ENCODE data around the gene KLF6.

DNA sequence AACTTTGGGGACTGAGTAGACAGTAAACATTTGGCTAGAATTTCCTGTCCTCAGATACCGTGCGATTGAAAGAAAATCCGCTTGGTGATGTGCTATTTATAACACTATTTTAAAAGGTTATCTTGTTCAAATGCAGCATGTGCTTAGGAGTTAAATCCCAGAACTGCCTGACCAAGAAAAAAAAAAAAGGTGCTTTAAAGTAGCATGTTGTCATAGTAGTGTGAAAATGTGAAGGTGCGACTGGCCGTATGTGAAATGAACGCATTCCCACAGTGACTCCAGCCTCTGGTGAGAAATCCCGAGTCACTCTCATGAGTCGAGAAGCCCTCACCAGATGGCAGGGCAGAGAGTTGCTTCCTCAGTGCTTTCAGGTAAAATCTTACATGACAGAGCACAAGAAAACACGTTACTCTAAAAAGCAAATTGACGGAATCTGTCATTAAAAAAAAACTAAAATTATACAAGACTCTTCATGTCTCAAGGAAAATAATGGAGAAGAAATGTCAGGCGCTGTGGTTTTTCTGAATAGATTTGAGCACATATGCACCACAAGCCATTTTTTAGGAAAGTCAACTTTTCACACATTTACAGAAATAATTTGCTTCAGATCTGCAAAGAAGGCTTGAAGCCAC, 18.4 kb upstream of the KLF6 start:
- TF ChIP-seq, protein P1, sequence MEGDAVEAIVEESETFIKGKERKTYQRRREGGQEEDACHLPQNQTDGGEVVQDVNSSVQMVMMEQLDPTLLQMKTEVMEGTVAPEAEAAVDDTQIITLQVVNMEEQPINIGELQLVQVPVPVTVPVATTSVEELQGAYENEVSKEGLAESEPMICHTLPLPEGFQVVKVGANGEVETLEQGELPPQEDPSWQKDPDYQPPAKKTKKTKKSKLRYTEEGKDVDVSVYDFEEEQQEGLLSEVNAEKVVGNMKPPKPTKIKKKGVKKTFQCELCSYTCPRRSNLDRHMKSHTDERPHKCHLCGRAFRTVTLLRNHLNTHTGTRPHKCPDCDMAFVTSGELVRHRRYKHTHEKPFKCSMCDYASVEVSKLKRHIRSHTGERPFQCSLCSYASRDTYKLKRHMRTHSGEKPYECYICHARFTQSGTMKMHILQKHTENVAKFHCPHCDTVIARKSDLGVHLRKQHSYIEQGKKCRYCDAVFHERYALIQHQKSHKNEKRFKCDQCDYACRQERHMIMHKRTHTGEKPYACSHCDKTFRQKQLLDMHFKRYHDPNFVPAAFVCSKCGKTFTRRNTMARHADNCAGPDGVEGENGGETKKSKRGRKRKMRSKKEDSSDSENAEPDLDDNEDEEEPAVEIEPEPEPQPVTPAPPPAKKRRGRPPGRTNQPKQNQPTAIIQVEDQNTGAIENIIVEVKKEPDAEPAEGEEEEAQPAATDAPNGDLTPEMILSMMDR (IDR thresholded peaks at IDR 0.05) = no peak
- TF ChIP-seq POLR2A (IDR thresholded peaks at IDR 0.05) (no peak), EP300 (IDR thresholded peaks at IDR 0.05; ENCODE audit: low read depth) (no peak), POLR2AphosphoS5 (IDR thresholded peaks at IDR 0.05) (no peak)

All from transverse colon (tissue), 4 donors.